ENCODE data around the gene SLC7A8. TPM values are rescaled to one million over a fixed set of nuclear protein-coding genes. Genes with fewer than 3 reads are reported as not detected.
A peak's percentile ranks its signal among the peaks of the same experiment; 100 is the strongest.

Gene SLC7A8
- total RNA-seq, 1 donor from 2014 or later = not detected

- Mint-ChIP-seq H3K4me3 (no peak overlapping the region), H3K27me3 (ENCODE audit: insufficient read depth) (peaks cover 12% of the 10 kb centered on the region), H3K9me3 (no peaks in the 10 kb centered on the region), H3K27ac (no peak overlapping the region), H3K4me1 (ENCODE audit: low read depth) (peaks cover 12% of the 10 kb centered on the region), H3K36me3 (ENCODE audit: low read depth) (no peaks in the 10 kb centered on the region)
- intact Hi-C loops (cut with micrococcal nuclease) = no loop called here
- DNase-seq (ENCODE audit: low spot score) = no peak
Measured at GRCh38 chr14:23130871-23131270, 52.6 kb downstream of the SLC7A8 start.

GRCh38 chr14:23129759-23130316, 53.6 kb downstream of the SLC7A8 start:
- Mint-ChIP-seq H3K4me1 (ENCODE audit: low read depth) (peaks cover 12% of the 10 kb centered on the region), H3K27ac (no peak overlapping the region), H3K4me3 (no peak overlapping the region), H3K27me3 (ENCODE audit: insufficient read depth) (peaks cover 13% of the 10 kb centered on the region), H3K36me3 (ENCODE audit: low read depth) (no peaks in the 10 kb centered on the region), H3K9me3 (no peaks in the 10 kb centered on the region)
- intact Hi-C loops (cut with micrococcal nuclease) = no loop called here
- DNase-seq (ENCODE audit: low spot score) = no peak

GRCh38 chr14:23128969-23129758, 54.3 kb downstream of the SLC7A8 start:
- Mint-ChIP-seq H3K36me3 (ENCODE audit: low read depth) (no peaks in the 10 kb centered on the region), H3K4me1 (ENCODE audit: low read depth) (peaks cover 12% of the 10 kb centered on the region), H3K4me3 (no peak overlapping the region), H3K27ac (no peak overlapping the region), H3K9me3 (no peaks in the 10 kb centered on the region), H3K27me3 (ENCODE audit: insufficient read depth) (peaks cover 13% of the 10 kb centered on the region)
- no peak for DNase-seq (ENCODE audit: low spot score)
- intact Hi-C loops (cut with micrococcal nuclease) = no loop called here

GRCh38 chr14:23127861-23128260, 55.6 kb downstream of the SLC7A8 start:
- peaks cover 12% of the 10 kb centered on the region for H3K4me1 Mint-ChIP-seq (ENCODE audit: low read depth)

GRCh38 chr14:23126548-23127278, 56.7 kb downstream of the SLC7A8 start:
- intact Hi-C loops (cut with micrococcal nuclease) = no loop called here
- Mint-ChIP-seq H3K9me3 (no peaks in the 10 kb centered on the region), H3K4me3 (no peak overlapping the region), H3K4me1 (ENCODE audit: low read depth) (peaks cover 12% of the 10 kb centered on the region), H3K27ac (no peak overlapping the region), H3K36me3 (ENCODE audit: low read depth) (no peaks in the 10 kb centered on the region), H3K27me3 (ENCODE audit: insufficient read depth) (peaks cover 17% of the 10 kb centered on the region)
- DNase-seq (ENCODE audit: low spot score) = no peak

More at GRCh38 chr14:23127861-23128260, 55.6 kb downstream of the SLC7A8 start:
- peaks cover 17% of the 10 kb centered on the region for H3K27me3 Mint-ChIP-seq (ENCODE audit: insufficient read depth)
- intact Hi-C loops (cut with micrococcal nuclease) = no loop called here
- DNase-seq (ENCODE audit: low spot score) = no peak
- no peak overlapping the region for H3K27ac Mint-ChIP-seq
- H3K36me3 Mint-ChIP-seq (ENCODE audit: low read depth) = no peaks in the 10 kb centered on the region
- H3K9me3 Mint-ChIP-seq = no peaks in the 10 kb centered on the region
- no peak overlapping the region for H3K4me3 Mint-ChIP-seq

- Mint-ChIP-seq H3K9me3 (no peaks in the 10 kb centered on the region), H3K27me3 (ENCODE audit: insufficient read depth) (peaks cover 17% of the 10 kb centered on the region), H3K4me1 (ENCODE audit: low read depth) (peaks cover 18% of the 10 kb centered on the region), H3K4me3 (no peak overlapping the region), H3K36me3 (ENCODE audit: low read depth) (no peaks in the 10 kb centered on the region), H3K27ac (no peak overlapping the region)
- DNase-seq (ENCODE audit: low spot score) = no peak
- intact Hi-C loops (cut with micrococcal nuclease) = no loop called here
Measured at GRCh38 chr14:23125933-23126524, 57.4 kb downstream of the SLC7A8 start.

GRCh38 chr14:23125011-23125410, 58.4 kb downstream of the SLC7A8 start:
- H3K27ac Mint-ChIP-seq = no peak overlapping the region
- no peak for DNase-seq (ENCODE audit: low spot score)
- H3K27me3 Mint-ChIP-seq (ENCODE audit: insufficient read depth) = peaks cover 17% of the 10 kb centered on the region
- H3K9me3 Mint-ChIP-seq = no peaks in the 10 kb centered on the region
- H3K4me1 Mint-ChIP-seq (ENCODE audit: low read depth) = peaks cover 29% of the 10 kb centered on the region
- H3K36me3 Mint-ChIP-seq (ENCODE audit: low read depth) = no peaks in the 10 kb centered on the region
- intact Hi-C loops (cut with micrococcal nuclease) = no loop called here
- no peak overlapping the region for H3K4me3 Mint-ChIP-seq

GRCh38 chr14:23124337-23124954, 59.0 kb downstream of the SLC7A8 start:
- Mint-ChIP-seq H3K9me3 (no peaks in the 10 kb centered on the region), H3K4me1 (ENCODE audit: low read depth) (peaks cover 34% of the 10 kb centered on the region), H3K4me3 (no peak overlapping the region), H3K36me3 (ENCODE audit: low read depth) (no peaks in the 10 kb centered on the region), H3K27ac (no peak overlapping the region), H3K27me3 (ENCODE audit: insufficient read depth) (peaks cover 17% of the 10 kb centered on the region)
- DNase-seq (ENCODE audit: low spot score) = no peak
- intact Hi-C loops (cut with micrococcal nuclease) = no loop called here

- H3K36me3 Mint-ChIP-seq (ENCODE audit: low read depth) = no peaks in the 10 kb centered on the region
- H3K9me3 Mint-ChIP-seq = no peaks in the 10 kb centered on the region
- H3K4me3 Mint-ChIP-seq = no peak overlapping the region
- peaks cover 15% of the 10 kb centered on the region for H3K27me3 Mint-ChIP-seq (ENCODE audit: insufficient read depth)
- DNase-seq (ENCODE audit: low spot score) = no peak
- H3K27ac Mint-ChIP-seq = no peak overlapping the region
- peaks cover 38% of the 10 kb centered on the region for H3K4me1 Mint-ChIP-seq (ENCODE audit: low read depth)
- intact Hi-C loops (cut with micrococcal nuclease) = no loop called here
Measured at GRCh38 chr14:23123419-23123818, 60.0 kb downstream of the SLC7A8 start.

- H3K27me3 Mint-ChIP-seq (ENCODE audit: insufficient read depth) = peaks cover 12% of the 10 kb centered on the region
- no peak overlapping the region for H3K4me3 Mint-ChIP-seq
- H3K4me1 Mint-ChIP-seq (ENCODE audit: low read depth) = peaks cover 31% of the 10 kb centered on the region
- no peaks in the 10 kb centered on the region for H3K36me3 Mint-ChIP-seq (ENCODE audit: low read depth)
- H3K9me3 Mint-ChIP-seq = no peaks in the 10 kb centered on the region
- DNase-seq (ENCODE audit: low spot score) = no peak
- H3K27ac Mint-ChIP-seq = no peak overlapping the region
- intact Hi-C loops (cut with micrococcal nuclease) = no loop called here
Measured at GRCh38 chr14:23122086-23122485, 61.4 kb downstream of the SLC7A8 start.

- H3K4me3 Mint-ChIP-seq = no peak overlapping the region
- H3K9me3 Mint-ChIP-seq = no peaks in the 10 kb centered on the region
- no peak overlapping the region for H3K27ac Mint-ChIP-seq
- DNase-seq (ENCODE audit: low spot score) = no peak
- H3K36me3 Mint-ChIP-seq (ENCODE audit: low read depth) = no peaks in the 10 kb centered on the region
- intact Hi-C loops (cut with micrococcal nuclease) = loop anchor here (1.0 to 2.0 kb wide), 2 partner anchors 165 to 259 kb away; partner anchors contain the start of gene HOMEZ
- peaks cover 31% of the 10 kb centered on the region for H3K4me1 Mint-ChIP-seq (ENCODE audit: low read depth)
- H3K27me3 Mint-ChIP-seq (ENCODE audit: insufficient read depth) = peaks cover 12% of the 10 kb centered on the region
Measured at GRCh38 chr14:23121361-23121771, 62.1 kb downstream of the SLC7A8 start.

- Mint-ChIP-seq H3K9me3 (no peaks in the 10 kb centered on the region), H3K4me1 (ENCODE audit: low read depth) (peaks cover 31% of the 10 kb centered on the region), H3K36me3 (ENCODE audit: low read depth) (no peaks in the 10 kb centered on the region), H3K27ac (peak overlapping the region; percentile 90), H3K4me3 (peak overlapping the region; percentile 38), H3K27me3 (ENCODE audit: insufficient read depth) (peaks cover 10% of the 10 kb centered on the region)
- peak; percentile 73 for DNase-seq (ENCODE audit: low spot score)
- intact Hi-C loops (cut with micrococcal nuclease) = loop anchor here (1.0 to 2.0 kb wide), 5 partner anchors 25 to 260 kb away; partner anchors contain the start of genes ACIN1, C14orf119 and HOMEZ
Measured at GRCh38 chr14:23120541-23121251, 62.8 kb downstream of the SLC7A8 start.
